8988T (cell line): Measurements from ENCODE around the gene GLS.
"Not testable (repeated sequence)": the region's sequence is repeated elsewhere in the genome, so short reads cannot be mapped to it uniquely, and the experiment has no call there.

Experiments used
- DNase-seq: peaks from one replicate; pipeline ENCODE4 v3.0.0; 2011

The GLS gene

DNA sequence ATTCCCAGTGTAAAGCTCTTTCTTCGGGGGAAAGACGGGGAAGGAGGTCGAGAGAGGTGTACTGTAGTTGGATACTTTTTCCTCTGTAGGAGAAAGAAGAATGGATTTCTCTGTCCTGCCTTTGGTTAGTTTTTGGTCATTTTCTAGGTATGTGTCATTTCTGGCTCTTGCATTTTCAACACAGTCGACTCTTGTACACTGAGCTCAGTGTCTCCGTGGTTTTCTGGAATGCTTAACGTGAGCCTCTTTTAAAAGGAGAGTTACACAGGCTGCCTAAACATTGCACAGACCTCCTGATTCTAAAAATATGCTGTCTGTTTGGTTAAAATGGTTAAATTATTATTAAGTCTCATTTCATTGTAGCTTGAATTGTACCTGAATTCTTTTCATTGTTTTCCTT lies 21.8 kb upstream of the GLS start:
- no peak for DNase-seq

DNA sequence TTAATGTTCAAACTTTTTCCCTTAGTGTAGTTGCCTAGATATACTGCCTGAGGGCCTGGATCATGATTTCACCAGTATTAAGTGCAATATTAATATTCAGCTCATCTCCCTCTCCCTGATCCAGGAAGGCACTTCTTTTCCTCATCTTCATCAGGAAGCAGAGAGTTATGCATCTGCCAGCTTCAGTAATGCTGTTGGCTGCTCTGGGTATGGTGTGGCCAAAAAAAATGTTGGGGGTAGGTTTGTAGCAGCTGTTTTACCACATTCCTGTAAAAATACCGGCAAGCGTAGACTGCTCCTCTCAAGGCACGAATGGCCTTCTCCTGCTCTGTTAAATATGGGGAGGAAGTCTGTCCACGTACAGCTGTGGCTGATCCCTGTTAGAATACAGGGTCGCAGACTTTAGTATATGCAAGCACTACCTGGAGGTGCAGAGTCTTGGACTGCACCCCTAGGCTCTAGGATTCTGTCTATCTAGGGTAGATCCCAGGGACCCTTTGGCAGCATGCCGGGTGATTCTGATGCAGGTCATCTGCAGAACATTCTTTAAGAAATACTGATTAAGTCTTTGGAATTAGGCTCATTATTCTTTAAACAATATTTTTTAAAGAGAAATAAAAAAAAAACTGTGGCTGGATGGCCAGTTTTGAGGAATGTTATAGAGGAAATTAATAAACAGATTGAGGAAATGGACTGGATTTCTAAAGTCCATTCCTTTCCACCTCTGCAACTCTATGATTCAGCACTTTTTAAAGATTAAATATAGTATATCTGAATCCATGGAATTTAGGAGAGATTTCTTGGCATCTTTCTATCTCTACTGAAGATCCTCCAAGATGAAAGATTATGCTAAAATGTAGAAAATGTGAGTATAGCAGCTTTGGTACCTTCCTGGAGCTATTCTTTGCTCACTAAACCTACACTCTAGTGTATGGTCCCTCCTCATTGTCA lies 21.0 kb upstream of the GLS start:
- DNase-seq = no peak

DNA sequence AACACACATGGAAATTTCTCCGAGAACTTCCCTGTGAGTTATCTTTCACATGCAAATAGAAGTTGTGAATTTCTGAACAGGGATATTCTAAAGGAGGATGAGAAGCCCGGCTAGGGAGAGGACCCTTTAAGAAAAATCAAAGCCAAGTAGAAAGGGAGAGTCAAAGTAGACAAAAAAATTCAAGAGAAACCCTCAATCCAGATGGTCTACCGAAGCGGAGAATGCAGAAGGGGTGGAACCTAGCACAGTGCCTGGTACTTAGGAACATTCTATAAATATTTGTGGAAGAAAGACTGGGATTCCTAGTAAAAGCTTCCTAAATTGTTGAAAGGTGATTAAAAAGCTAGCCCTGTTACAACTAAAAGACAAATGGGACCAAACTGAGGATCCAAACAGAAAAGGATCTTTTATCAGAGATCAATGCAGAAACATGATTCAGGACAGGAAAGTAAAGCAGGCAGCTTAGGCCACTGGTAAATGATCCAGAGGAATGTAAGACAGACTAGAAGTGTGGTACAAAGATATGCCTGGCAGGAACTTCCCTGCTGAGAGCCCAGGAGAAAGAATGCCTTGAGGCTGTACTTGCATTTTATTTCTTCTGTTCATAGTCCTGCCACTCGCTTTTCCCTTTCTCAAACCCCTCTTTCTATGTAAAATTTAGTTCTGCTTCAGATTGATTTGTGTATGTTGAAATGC lies 19.5 kb upstream of the GLS start:
- DNase-seq = no peak

DNA sequence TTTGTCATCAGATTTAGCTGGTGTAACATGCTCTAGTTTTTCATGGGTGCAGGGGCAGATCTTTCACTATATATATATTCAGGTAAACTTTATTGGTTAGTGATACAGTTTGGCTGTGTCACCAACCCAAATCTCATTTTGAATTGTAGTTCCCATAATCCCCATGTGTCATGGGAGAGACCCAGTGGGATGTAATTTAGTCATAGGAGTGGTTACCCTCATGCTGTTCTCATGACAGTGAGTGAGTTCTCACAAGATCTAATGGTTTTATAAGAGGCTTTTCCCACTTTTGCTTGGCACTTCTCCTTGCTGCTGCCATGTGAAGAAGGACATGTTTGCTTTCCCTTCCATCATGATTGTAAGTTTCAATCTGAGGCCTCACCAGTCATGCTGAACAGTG lies 18.5 kb upstream of the GLS start:
- DNase-seq = not testable (repeated sequence)

DNA sequence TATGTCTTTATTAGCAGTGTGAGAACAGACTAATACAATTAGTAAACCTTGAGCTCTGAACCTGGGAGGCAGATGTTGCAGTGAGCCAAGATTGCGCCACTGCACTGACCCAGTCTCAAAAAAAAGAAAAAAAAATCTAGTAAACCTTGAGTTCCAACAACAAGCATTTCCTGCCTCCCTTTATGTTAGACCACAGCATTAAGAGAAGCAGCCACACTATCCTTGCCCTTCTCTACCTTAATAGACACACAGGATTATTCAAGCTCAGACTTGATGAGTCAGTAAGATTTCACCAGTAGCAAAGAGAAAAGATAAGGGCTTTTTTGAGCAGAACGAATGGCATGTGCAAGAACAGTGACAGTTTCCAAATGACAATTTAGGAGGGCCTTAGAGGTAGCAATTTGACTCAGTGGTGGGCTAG lies 18.0 kb upstream of the GLS start:
- DNase-seq = no peak

DNA sequence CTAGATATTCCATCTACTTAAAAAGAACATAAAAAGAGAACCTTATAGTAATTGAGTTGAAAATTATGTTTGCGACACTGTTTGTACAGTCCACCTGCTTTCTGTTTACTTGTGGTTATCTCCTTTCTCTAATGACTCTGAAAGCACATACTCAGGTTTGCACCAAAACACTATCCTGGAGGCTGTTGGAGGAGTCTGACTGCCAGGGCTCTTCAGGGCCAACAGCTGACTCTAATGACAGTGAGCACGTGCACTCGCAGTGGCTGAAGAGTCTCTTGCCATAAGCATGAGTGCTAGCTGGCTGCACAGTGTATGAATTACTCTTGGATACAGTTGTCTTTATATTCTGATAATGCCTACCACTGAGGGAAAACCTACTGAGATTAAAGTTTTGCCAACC lies 16.7 kb upstream of the GLS start:
- no peak for DNase-seq

DNA sequence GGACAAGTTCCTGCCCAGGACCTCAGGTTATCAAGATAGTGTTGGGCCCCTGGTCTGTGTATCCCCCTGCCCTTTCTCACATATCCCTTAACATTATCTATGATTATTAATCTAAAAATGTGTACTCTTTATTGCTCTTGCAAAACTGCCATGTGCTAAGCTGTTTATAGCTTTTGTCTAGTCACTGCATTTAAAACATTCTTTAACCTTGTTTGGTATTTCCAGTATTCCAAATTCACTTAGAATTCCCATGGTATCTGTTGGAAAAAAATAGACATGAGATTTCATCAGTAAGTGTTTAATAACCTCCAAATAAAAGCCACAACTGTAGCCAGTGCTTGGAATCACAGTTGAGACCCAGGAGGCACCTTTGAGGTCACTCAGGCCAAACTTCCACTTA lies 16.2 kb upstream of the GLS start:
- DNase-seq = no peak

DNA sequence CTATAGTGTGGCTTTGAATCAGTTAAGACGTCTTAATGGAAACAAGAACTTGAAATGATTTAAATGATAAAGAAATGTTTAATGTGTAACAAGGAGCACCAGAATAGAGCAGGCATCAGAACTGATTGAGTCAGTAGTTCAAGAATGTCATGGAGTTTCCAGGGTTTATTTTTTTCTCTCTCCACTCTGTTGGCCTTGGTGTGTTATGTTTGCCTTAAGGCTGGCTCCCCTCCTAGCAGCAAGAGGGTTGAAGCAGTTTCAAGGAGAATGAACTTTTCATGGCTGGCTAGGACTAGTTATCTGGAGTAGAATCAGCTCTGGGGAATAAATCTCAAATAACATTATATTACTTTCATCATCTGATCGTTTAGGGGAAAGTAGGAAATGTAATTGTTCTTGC lies 13.4 kb upstream of the GLS start:
- no peak for DNase-seq

DNA sequence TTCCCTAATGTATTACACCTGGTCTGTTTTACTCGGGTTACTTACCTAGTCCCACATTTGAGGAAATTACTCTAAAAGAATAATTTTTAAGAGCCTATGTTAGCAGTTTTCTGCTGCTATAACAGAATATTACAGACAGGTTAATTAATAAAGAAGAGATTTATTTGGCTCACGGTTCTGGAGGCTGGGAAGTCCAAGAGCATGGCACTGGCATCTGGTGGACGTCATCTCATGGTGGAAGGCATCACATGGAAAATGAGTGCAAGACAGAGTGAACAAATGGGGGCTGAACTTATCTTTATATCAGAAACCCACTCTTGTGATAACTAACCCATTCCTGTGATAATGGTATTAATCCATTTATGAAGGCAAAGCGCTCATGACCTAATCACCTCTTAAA lies 12.8 kb upstream of the GLS start:
- DNase-seq = no peak

DNA sequence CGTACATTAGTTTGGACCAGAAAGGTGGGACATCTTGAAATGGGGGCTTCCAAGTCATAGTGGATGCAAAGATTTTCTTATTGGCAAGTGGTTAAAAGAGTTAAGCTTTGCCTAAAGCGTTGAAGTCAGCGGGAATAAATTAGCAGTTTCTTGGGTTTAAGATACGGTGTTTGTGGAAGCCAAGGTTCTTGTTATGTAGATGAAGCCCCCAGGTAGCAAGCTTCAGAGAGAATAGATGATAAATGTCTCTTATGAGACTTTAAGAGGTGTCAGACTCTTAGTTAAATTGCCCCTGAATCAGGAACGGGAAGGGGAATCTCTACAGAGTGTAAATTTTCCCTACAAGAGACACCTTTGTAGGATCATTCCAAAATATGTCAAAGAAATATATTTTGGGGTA lies 10.9 kb upstream of the GLS start:
- DNase-seq = no peak

DNA sequence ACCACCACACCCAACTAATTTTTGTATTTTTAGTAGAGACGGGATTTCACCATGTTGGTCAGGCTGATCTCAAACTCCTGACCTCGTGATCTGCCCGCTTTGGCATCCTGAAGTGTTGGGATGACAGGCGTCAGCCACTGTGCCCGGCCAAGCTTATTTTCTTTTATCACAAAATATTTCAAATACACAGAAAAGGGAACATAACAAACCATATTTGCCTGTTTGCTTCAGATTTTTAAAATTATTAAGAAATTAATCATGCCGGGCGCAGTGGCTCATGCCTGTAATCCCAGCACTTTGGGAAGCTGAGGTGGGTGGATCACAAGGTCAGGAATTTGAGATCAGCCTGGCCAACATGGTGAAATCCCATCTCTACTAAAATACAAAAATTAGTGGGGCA lies 7.2 kb upstream of the GLS start:
- not testable (repeated sequence) for DNase-seq

DNA sequence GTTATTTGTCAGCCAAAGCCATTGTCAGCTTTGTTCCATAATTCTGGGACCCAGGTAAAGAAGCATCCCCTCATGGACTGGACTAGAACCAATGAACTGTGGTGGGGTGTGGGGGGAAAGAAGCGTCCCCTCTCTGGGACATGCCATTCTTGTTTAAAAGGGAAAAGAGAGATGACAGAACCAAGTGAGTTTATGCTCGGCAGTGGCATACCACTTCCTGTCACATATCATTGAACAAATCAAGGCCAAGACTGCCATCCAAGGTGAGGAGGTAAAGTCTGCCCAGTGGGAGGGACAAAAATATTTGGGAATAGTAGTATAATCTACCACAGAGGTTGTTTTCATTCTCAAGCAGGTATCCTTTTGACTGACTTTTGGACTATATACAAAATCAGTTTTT lies 4.7 kb upstream of the GLS start:
- DNase-seq = no peak

DNA sequence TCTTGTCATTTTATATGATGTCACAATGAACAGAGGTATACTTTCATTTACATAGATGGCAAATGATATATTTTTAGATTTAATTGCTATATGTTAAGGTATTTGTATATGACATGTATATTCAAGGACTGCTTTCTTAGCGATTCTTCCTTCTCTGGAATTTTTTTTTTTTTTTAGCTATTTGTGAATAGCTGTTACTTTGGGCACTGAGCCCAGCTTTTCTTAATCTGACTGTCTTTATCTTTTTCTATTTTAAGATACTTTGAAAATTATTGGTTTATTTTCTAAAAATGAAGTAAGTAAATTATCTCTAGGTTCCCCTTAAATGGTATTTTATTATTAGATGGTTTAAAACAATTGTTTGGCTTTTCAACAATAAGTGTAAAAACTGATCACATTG lies 4.0 kb upstream of the GLS start:
- DNase-seq = no peak

DNA sequence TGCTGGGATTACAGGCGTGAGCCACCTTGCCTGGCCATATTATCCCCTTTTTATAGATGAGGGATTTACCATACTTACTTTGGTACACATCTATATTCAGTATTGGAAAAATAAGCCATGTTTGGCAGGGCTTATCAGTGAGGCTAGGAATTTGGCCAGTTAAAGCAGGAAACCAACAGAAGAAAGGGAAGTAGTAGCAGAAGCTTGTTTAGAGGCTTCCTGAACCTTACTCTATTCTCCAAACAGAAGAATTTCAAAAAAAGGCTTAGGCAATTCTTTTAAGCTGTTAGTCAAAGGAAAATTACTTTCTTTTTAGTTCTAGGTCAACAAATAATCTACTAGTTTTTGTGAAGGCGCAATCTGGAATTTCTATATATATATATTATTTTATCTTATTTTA lies 3.2 kb upstream of the GLS start:
- DNase-seq = no peak

DNA sequence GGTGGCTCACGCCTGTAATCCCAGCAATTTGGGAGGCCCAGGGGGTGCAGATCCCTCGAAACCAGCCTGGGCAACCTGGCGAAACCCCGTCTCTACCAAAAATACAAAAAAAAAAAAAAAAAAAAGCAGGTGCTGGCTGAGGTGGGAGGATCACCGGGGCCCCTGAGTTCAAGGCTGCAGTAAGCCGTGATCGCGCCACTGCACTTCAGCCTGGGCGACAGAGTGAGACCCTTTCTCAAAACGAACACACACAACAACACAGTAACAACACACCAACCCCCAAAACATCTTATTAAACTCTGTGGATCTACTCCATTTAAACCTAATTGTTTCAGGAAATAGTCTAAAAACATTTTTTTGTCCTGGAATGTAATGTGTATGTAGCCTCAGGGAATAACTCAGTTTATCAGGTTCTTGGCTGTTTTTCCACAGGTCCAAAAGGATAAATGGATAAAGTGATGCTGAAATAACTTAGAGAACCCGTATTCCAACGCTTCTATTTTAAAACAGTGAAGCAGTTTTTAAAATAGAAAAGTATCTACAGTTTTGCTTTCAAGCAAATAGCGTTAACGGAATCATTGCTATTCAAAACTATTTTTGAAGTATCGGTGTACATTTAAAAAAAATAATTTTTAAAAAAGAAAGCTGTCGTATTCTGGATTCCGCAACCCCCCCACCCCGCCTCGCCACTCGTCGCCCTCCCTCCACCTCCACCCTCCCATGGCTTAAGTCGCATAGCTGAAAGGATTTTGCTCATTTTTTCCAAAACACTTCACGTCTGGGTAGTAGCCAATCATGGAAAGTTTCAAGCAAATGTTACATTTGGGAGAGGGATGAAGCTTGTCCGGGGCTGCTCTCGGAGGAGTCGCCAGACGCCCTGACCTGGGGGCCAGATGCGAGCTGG lies 895 bp upstream of the GLS start:
- no peak for DNase-seq

DNA sequence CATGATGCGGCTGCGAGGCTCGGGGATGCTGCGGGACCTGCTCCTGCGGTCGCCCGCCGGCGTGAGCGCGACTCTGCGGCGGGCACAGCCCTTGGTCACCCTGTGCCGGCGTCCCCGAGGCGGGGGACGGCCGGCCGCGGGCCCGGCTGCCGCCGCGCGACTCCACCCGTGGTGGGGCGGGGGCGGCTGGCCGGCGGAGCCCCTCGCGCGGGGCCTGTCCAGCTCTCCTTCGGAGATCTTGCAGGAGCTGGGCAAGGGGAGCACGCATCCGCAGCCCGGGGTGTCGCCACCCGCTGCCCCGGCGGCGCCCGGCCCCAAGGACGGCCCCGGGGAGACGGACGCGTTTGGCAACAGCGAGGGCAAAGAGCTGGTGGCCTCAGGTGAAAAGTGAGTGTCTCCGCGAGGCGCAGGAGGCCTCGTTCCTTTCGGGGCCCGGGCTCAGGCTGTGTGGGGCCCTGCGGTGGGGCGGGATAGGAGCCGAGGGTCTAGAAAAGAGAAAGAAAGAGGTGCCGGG lies 520 bp downstream of the GLS start:
- peak; percentile 19 for DNase-seq

DNA sequence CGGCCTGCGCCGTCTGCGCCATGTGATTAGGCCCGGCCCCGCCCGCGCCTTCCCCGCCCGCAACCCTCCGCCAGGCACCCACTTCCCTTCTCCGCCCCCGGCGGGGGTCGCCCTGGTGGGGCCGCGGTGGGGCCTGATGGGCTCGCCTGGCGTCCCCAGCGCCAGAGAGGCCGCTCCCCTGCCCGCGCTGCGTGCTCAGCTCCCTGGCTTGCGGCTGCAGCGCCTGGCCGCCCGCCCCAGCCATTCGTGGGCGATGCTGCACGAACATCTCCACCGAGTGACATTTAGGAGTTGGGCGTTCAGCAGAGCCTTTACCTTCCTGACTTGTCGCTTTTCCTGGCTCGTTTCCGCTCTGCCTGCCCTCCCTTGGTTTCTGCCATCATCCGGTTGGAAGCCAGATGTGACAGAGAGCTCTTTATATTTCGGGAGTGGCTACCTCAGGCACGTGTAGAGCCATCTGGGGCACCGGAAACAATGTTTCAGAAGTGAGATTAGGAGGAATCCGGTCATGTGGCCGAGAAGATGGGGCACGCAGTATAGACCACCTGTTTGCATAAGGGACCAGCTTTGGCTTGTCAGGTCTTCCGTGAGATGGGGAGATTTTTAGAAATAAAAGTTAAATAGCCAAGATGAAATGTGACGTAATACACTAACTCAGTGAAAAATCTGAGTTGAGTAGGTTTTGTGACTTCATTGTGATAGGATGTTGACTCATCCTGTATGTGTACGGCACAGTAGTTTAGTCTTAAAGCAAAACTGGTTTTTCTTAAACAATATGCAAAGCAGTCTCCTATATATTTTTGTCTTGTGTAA lies 1.2 kb downstream of the GLS start:
- peak; percentile 46 for DNase-seq

DNA sequence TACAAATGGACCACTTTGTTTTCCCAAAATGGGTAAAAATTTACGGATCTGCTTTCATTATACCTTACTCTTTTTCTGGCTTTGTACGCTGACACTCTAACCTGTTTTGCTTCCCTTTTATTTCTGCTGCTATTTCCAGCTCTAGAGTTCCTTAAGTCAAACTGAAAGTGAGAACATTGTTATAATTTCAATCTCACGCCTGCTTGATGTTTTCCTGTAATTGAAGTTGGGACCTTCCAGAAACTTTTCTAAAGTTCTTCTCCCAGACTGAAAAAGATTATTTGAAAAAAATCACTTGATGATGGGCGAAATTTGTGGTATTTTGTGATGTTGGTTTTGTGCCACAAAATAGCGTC lies 1.8 kb downstream of the GLS start:
- no peak for DNase-seq

DNA sequence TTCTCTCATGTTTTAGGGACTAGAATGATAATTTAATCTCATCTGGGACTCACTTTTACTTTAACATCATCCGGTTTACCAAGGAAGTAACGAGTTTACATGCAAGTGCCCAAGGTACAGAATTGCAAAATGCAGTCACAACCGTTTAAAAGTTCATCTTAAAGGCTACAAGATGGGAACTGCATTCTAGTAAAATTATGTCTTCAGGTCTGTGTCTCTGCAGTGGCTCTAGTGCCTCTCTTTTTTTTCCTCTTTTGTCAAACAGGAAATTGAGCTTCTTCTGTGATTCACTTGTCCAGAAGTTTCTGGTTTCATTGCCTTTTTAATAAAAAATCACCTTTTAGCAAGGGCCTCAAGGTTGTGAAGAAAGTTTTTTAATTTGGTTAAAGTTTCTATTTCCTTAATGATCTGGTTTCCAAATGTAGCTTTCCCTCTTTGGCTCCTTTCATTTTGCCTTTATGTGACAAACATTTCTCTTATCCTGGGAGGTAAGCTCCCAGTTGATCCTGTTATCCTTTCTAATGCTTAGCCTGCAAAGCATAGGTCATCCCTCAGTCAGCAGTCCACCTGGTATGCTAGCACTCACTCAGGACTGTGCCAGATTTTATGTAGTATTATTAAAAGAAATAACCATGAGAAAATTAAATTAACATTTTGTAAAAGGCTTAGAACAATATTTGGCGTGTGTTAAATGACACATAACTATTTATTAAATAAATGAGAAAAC lies 2.4 kb downstream of the GLS start:
- no peak for DNase-seq

DNA sequence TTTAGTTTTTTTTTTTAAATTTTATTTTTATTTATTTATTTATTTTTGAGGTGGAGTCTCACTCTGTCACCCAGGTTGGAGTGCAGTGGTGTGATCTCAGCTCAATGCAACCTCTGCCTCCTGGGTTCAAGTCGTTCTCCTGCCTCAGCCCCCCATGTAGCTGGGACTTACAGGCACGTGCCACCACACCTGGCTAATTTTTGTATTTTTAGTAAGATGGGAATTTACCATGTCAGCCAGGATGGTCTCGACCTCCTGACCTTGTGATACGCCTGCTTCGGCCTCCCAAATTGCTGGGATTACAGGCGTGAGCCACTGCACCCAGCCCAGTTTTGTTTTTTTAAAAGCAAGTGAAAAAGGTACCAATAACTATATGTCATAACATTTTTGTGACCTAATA lies 5.2 kb downstream of the GLS start:
- DNase-seq = not testable (repeated sequence)

DNA sequence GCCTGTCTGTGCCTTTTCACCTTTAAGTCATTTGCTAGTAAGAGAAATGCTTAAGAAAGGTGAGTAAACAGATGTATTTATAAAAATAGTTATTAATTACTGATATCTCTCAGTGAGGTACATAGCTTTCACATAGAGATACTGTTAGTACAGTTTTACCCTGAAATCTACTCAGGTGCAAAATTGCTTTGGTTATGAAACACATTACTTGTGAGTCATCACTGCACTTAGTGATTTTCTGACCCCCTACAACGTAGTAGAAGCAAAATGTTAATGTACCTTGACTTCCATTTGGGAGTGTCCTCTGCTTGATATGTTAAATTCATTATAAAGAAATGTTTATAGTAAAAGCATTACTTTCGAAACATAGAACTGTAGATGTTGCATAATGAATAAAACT lies 6.5 kb downstream of the GLS start:
- no peak for DNase-seq

DNA sequence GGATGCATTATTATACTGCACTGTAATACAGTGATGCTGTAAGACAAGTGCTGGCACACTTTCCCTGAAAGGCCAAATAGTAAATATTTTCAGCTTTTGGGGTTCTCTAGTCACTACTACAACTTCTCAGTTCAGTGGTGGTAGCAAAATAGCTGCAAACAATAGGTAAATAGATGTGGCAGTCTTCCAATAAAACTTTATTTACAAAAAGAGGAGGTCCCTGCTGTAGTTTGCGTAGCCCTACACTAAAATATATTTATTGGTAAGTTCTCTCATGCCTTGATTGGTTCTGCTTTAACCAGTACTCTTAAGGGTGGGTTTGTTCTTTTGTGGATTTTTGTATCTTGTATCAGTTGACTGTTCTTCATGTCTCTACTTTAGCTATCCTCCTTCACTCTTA lies 7.8 kb downstream of the GLS start:
- no peak for DNase-seq
